IMR-90 (cell line): ENCODE data around the gene MSH2. TPM values are rescaled to one million over a fixed set of nuclear protein-coding genes. Genes with fewer than 3 reads are reported as not detected.
A peak's percentile ranks its signal among the peaks of the same experiment; 100 is the strongest.
"Not testable (repeated sequence)": the region's sequence is repeated elsewhere in the genome, so short reads cannot be mapped to it uniquely, and the experiment has no call there.

ENCODE experiments used
- ATAC-seq: fragments of 200-7000 bp; cut with Tn5 transposase; 2 replicates; pipeline ENCODE4 v1.9.1; 2020; ENCODE audit warnings: low read depth, mild to moderate bottlenecking, moderate library complexity
- BruUV-seq: library from RNA; stranded (reverse); fragments of 400-500 nt; replicated peaks from 2 replicates; lab custom pipeline; 2021; lab: Mats Ljungman, UMichigan
- CTCF ChIA-PET: fragments of 300-600 bp; formaldehyde crosslinking; extraction: SDS; loops from one replicate; lab custom pipeline; 2021; ENCODE audit warnings: antibody characterized with exemption; lab: Yijun Ruan, JAX
- POLR2A ChIA-PET: fragments of 300-600 bp; sonication (Branson Sonifier 250); formaldehyde crosslinking; loops from one replicate; lab custom pipeline; 2022; ENCODE audit warnings: antibody characterized with exemption; ENCODE audit not compliant: unreplicated experiment; lab: Charles Lee
- DNase-seq: peaks from one replicate; pipeline ENCODE4 v3.0.0; 2013
- H2AFZ ChIP-seq: replicated peaks from 2 replicates; pipeline ENCODE3; 2013; ENCODE audit warnings: low read length, mild to moderate bottlenecking; ENCODE audit not compliant: poor library complexity
- H2AK5ac ChIP-seq: 2 replicates; pipeline ENCODE4 v1.6.1; 2013; ENCODE audit warnings: low read depth, low read length, inconsistent platforms
- H2AK9ac ChIP-seq: replicated peaks from 2 replicates; pipeline ENCODE3; 2013; ENCODE audit warnings: mild to moderate bottlenecking, low read depth, low read length, moderate library complexity; ENCODE audit not compliant: poor library complexity
- H2BK120ac ChIP-seq: 2 replicates; pipeline ENCODE4 v1.6.1; 2013; ENCODE audit warnings: low read depth, low read length, inconsistent platforms
- H2BK15ac ChIP-seq: 3 replicates; pipeline ENCODE4 v1.6.1; 2013; ENCODE audit warnings: low read depth, low read length, inconsistent platforms
- H2BK20ac ChIP-seq: 2 replicates; pipeline ENCODE4 v1.6.1; 2013; ENCODE audit warnings: low read depth, mild to moderate bottlenecking, inconsistent platforms, low read length, moderate library complexity
- H2BK5ac ChIP-seq: 2 replicates; pipeline ENCODE4 v1.6.1; 2013; ENCODE audit warnings: mild to moderate bottlenecking, low read depth, low read length, inconsistent platforms; ENCODE audit not compliant: poor library complexity, severe bottlenecking
- H3K14ac ChIP-seq: replicated peaks from 2 replicates; pipeline ENCODE4 v1.6.1; 2013; ENCODE audit warnings: low read depth, low read length, inconsistent platforms
- H3K18ac ChIP-seq: 2 replicates; pipeline ENCODE4 v1.6.1; 2013; ENCODE audit warnings: low read depth, low read length, control low read depth
- H3K23ac ChIP-seq: 2 replicates; pipeline ENCODE4 v1.6.1; 2013; ENCODE audit warnings: low read depth, low read length, inconsistent platforms
- H3K27ac ChIP-seq: 2 replicates; pipeline ENCODE4 v1.5.1; 2013; ENCODE audit warnings: mild to moderate bottlenecking, control low read depth, low read length; ENCODE audit not compliant: insufficient read depth
- H3K27me3 ChIP-seq: 2 replicates; pipeline ENCODE4 v1.6.1; 2013; ENCODE audit warnings: low read length; ENCODE audit not compliant: control insufficient read depth, insufficient read depth
- H3K36me3 ChIP-seq: 2 replicates; pipeline ENCODE4 v1.6.1; 2013; ENCODE audit warnings: low read length, mixed read lengths; ENCODE audit not compliant: control insufficient read depth, insufficient read depth
- H3K4ac ChIP-seq: 2 replicates; pipeline ENCODE4 v1.6.1; 2013; ENCODE audit warnings: low read depth, low read length, inconsistent platforms
- H3K4me1 ChIP-seq: 2 replicates; pipeline ENCODE4 v1.6.1; 2013; ENCODE audit warnings: low read length, mixed read lengths; ENCODE audit not compliant: control insufficient read depth, insufficient read depth
- H3K4me2 ChIP-seq: 2 replicates; pipeline ENCODE4 v1.6.1; 2013; ENCODE audit warnings: low read depth, mild to moderate bottlenecking, control low read depth, low read length, moderate library complexity
- H3K4me3 ChIP-seq: 2 replicates; pipeline ENCODE4 v1.5.1; 2013; ENCODE audit warnings: low read depth, mild to moderate bottlenecking, control low read depth, low read length, moderate library complexity; ENCODE audit not compliant: insufficient read depth
- H3K56ac ChIP-seq: 2 replicates; pipeline ENCODE4 v1.6.1; 2013; ENCODE audit warnings: low read length, inconsistent platforms; ENCODE audit not compliant: insufficient read depth; ENCODE audit errors: extremely low read depth
- H3K79me1 ChIP-seq, 2 experiments: 2 replicates each; pipeline ENCODE4 v1.6.1; 2013; ENCODE audit warnings: low read length in 2 of 2, inconsistent platforms in 1 of 2, low read depth in 1 of 2
- H3K9ac ChIP-seq: 2 replicates; pipeline ENCODE4 v1.6.1; 2013; ENCODE audit warnings: low read depth, low read length, control low read depth
- H3K9me1 ChIP-seq: 2 replicates; pipeline ENCODE4 v1.6.1; 2013; ENCODE audit warnings: low read length, inconsistent platforms; ENCODE audit not compliant: insufficient read depth
- H3K9me3 ChIP-seq: 2 replicates; pipeline ENCODE4 v1.6.1; 2013; ENCODE audit warnings: low read length; ENCODE audit not compliant: control insufficient read depth, insufficient read depth
- H4K20me1 ChIP-seq: 2 replicates; pipeline ENCODE4 v1.6.1; 2013; ENCODE audit warnings: low read length, inconsistent platforms; ENCODE audit not compliant: insufficient read depth
- H4K5ac ChIP-seq: 2 replicates; pipeline ENCODE4 v1.6.1; 2013; ENCODE audit warnings: mild to moderate bottlenecking, low read depth, low read length, control low read depth
- H4K8ac ChIP-seq, 2 experiments: 2 replicates each; pipeline ENCODE4 v1.6.1; 2013; ENCODE audit warnings: low read depth in 2 of 2, low read length in 2 of 2, control low read depth in 1 of 2, inconsistent platforms in 1 of 2
- H4K91ac ChIP-seq: 2 replicates; pipeline ENCODE4 v1.6.1; 2013; ENCODE audit warnings: low read depth, low read length, inconsistent platforms; ENCODE audit not compliant: insufficient read depth
- CEBPB ChIP-seq: IDR thresholded peaks from 2 replicates; pipeline ENCODE4 v1.6.1; 2012; ENCODE audit warnings: low read depth, low read length, improper control_type of control experiment
- FOS ChIP-seq: fragments of 150-350 bp; IDR thresholded peaks from 2 replicates; pipeline ENCODE4 v1.6.1; 2016; ENCODE audit warnings: low read depth, low read length
- SMC3 ChIP-seq: fragments of 150-350 bp; IDR thresholded peaks from 2 replicates; pipeline ENCODE4 v1.6.1; 2016; ENCODE audit warnings: low read depth, mild to moderate bottlenecking, antibody characterized with exemption, low read length, moderate library complexity
- WGBS, 2 experiments: methylation state at CpG; one replicate each; pipeline versions ENCODE4 v1.1.5 to v1.1.7; 2013; ENCODE audit warnings: missing lambda C conversion rate in 2 of 2; ENCODE audit not compliant: insufficient read length in 1 of 2; ENCODE audit errors: extremely low coverage in 2 of 2; 5-methylcytosine and 5-hydroxymethylcytosine counted together
- dilution Hi-C: fragments of 300-500 bp; cut with HindIII; formaldehyde crosslinking; loops from one replicate; pipeline ENCODE4 v1.14.3; 2018; ENCODE audit warnings: low sequenced_read_pairs; ENCODE audit not compliant: unreplicated experiment
- in situ Hi-C: fragments of 300-500 bp; cut with MboI; formaldehyde crosslinking; loops from 3 replicates; pipeline ENCODE4 v1.14.3; 2019; ENCODE audit warnings: low sequenced_read_pairs, inconsistent platforms, mixed read lengths
- intact Hi-C: fragments of 100-400 bp; cut with micrococcal nuclease; formaldehyde crosslinking; loops from 2 replicates; pipeline ENCODE4 v1.10.0; 2022
- polyA plus RNA-seq, 3 experiments: library from polyadenylated mRNA; depleted of rRNA; stranded (reverse); fragments of >200 nt; gene quantifications; 2 replicates each; pipeline ENCODE4 v1.2.3, GENCODE V29; 2012; ENCODE audit warnings: low replicate concordance in 1 of 3
- total RNA-seq: library from RNA; depleted of rRNA; stranded (reverse); fragments of >200 nt; gene quantifications from 2 replicates; pipeline ENCODE4 v1.2.3, GENCODE V29; 2012

The MSH2 gene
- total and polyA plus RNA-seq, 2 of the 4 experiments (the other 2 are of a cell fraction) = 13.8 to 22.6 TPM

DNA sequence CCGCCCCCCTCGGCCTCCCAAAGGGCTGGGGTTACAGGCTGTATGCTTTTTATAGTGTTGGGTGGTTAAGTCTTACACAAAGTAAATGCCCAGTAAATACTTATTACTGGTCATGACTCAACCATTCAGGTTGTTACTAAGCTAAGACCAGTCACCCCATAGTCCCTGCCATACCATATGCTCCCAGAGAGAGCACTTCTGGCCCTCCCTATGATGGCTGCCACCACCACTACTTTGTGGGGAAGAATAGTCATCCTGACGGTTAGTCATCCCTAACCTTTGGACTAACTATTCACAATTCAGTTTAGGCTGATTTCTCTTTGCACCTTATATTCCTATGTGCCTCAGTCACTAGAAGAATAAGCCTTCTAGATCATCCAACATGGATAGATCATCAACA lies 42.0 kb upstream of the MSH2 start:
- peaks cover 3% of the 10 kb centered on the region for H3K4me1 ChIP-seq
- H4K5ac ChIP-seq = no peak overlapping the region
- dilution Hi-C loops (no loop called here), in situ Hi-C loops (no loop called here), intact Hi-C loops (no loop called here)
- DNase-seq (peak; percentile 92), ATAC-seq (peak; percentile 93)
- no peak overlapping the region for H2BK120ac ChIP-seq
- H2AK5ac ChIP-seq = no peak overlapping the region
- H3K79me1 ChIP-seq = no peaks in the 10 kb centered on the region
- no peak overlapping the region for H3K56ac ChIP-seq
- H2AFZ ChIP-seq = no peak overlapping the region
- no peak overlapping the region for H3K9ac ChIP-seq
- no peak overlapping the region for H3K4me3 ChIP-seq
- H3K4me2 ChIP-seq = no peak overlapping the region
- H3K9me1 ChIP-seq = 0 out of 2 replicates have a peak, but pooled peaks cover 4% of the 10 kb centered on the region
- H3K4ac ChIP-seq = no peak overlapping the region
- TF ChIP-seq FOS = peak; percentile 25; the same call in 1 of the 2 replicates
- 0 out of 2 replicates have a peak, but pooled peaks have one; percentile 16 for TF ChIP-seq CEBPB
- TF ChIP-seq SMC3 = no peak
- no peaks in the 10 kb centered on the region for H3K27me3 ChIP-seq
- H2BK15ac ChIP-seq = no peak overlapping the region
- POLR2A ChIA-PET = no interaction called here
- H3K27ac ChIP-seq = no peak overlapping the region
- CTCF ChIA-PET = interaction anchor here (0.9 kb wide), 1 partner anchor 26 kb away, joined by 3 read pairs; no protein-coding TSS in a partner anchor
- H3K18ac ChIP-seq = no peak overlapping the region
- H4K20me1 ChIP-seq = no peaks in the 10 kb centered on the region
- no peak overlapping the region for H4K8ac ChIP-seq
- no peak overlapping the region for H2BK20ac ChIP-seq
- no peak overlapping the region for H2BK5ac ChIP-seq
- no peaks in the 10 kb centered on the region for H3K9me3 ChIP-seq
- WGBS, 2 experiments = no CpG with 5 or more reads among the region's 3 CpGs
- no peak overlapping the region for H3K23ac ChIP-seq
- BruUV-seq = no TSS peak
- H3K36me3 ChIP-seq = no peaks in the 10 kb centered on the region
- no peak overlapping the region for H3K14ac ChIP-seq
- no peak overlapping the region for H4K91ac ChIP-seq
- no peak overlapping the region for H2AK9ac ChIP-seq

DNA sequence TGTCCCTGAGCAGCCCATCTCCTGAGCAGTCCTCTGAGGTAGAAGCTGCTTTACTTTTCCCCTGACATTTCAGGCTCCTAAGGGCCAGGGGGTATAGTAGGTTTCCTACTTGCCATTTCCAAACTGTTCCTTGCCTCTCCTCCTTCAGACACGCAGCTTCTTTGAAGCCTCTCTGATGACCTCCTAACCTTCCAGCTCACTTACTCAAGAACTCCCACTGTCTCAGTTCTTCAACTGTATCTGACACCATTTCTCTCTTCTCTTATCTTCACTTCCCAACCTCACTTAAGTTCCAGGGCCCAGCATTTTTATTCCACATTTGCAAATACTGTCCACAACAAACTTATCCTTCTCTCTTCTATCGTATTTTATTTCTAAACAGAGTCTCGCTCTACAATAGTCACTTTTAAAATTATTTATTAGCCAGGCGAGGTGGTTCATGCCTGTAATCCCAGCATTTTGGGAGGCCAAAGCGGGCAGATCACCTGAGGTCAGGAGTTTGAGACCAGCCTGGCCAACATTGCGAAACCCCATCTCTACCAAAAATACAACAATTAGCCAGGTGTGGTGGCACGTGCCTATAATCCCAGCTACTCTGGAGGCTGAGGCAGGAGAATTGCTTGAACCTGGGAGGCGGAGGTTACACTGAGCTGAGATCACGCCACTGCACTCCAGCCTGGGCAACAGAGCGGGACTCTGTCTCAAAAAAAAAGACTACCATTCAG lies 41.3 kb upstream of the MSH2 start:
- dilution Hi-C loops, H4K8ac ChIP-seq, H3K18ac ChIP-seq, H3K9me1 ChIP-seq, H2BK20ac ChIP-seq, H3K9ac ChIP-seq, H2AK5ac ChIP-seq, H4K5ac ChIP-seq, intact Hi-C loops, BruUV-seq, H2BK15ac ChIP-seq, H3K23ac ChIP-seq, in situ Hi-C loops, H3K36me3 ChIP-seq, H3K27me3 ChIP-seq, H3K4ac ChIP-seq, DNase-seq, H3K56ac ChIP-seq, H3K4me3 ChIP-seq, H2AFZ ChIP-seq, POLR2A ChIA-PET, H2BK120ac ChIP-seq, H3K14ac ChIP-seq, H3K9me3 ChIP-seq, ATAC-seq, H2AK9ac ChIP-seq, H3K79me1 ChIP-seq, H4K20me1 ChIP-seq, H4K91ac ChIP-seq, H3K4me2 ChIP-seq, H3K27ac ChIP-seq, H3K4me1 ChIP-seq, H2BK5ac ChIP-seq: not testable (repeated sequence)
- WGBS, 2 experiments = 91 to 100% methylated on average over 2 to 6 of the region's 10 CpGs
- CTCF ChIA-PET = interaction anchor here (0.9 kb wide), 1 partner anchor 27 kb away, joined by 3 read pairs; no protein-coding TSS in a partner anchor
